HG03378 (cell line): Measurements from ENCODE around the gene PRAMEF18.
"Not testable (repeated sequence)": the region's sequence is repeated elsewhere in the genome, so short reads cannot be mapped to it uniquely, and the experiment has no call there.

Experiments used
- ATAC-seq: cut with Tn5 transposase; IDR thresholded peaks from one replicate; pipeline ENCODE4 v1.9.1; 2021; ENCODE audit warnings: mild to moderate bottlenecking, moderate library complexity; ENCODE audit not compliant: unreplicated experiment

Gene PRAMEF18

GRCh38 chr1:13208712-13209111 is 17.2 kb downstream of the PRAMEF18 start:
- ATAC-seq: not testable (repeated sequence)

- not testable (repeated sequence) for ATAC-seq
These were observed 24.6 kb downstream of the PRAMEF18 start, which contains the start of gene PRAMEF13 for GRCh38 chr1:13201309-13201708. Gene PRAMEF13, minus strand, starts transcription at chr1:13201409. Its CDS starts 1,820 bp downstream, at chr1:13199589.
